Endothelial cell of umbilical vein (primary cell): ENCODE measurements around the gene TTC33. TPM values are rescaled to one million over a fixed set of nuclear protein-coding genes. Genes with fewer than 3 reads are reported as not detected.
"Not testable (repeated sequence)": the region's sequence is repeated elsewhere in the genome, so short reads cannot be mapped to it uniquely, and the experiment has no call there.

Experiments
- BruUV-seq: library from RNA; stranded (reverse); fragments of 400-500 nt; replicated peaks from 2 replicates; lab custom pipeline; 2021; lab: Mats Ljungman, UMichigan
- CTCF ChIA-PET: fragments of 300-600, 350-600 bp; sonication (Branson Sonifier 250); formaldehyde crosslinking; loops from one replicate; lab custom pipeline; 2021; ENCODE audit warnings: antibody characterized with exemption, inconsistent platforms; lab: Charles Lee
- POLR2A ChIA-PET: fragments of 300-600, 350-600 bp; sonication (Branson Sonifier 250); formaldehyde crosslinking; loops from one replicate; lab custom pipeline; 2021; ENCODE audit warnings: antibody characterized with exemption, inconsistent platforms; lab: Charles Lee
- DNase-seq: peaks from one replicate; pipeline ENCODE4 v3.0.0-alpha.2; 2011; ENCODE audit warnings: low read depth, low spot score
- FAIRE-seq: peaks from 2 replicates; lab custom pipeline; 2011; peaks lifted over from hg19 to GRCh38; lab: Jason Lieb, UNC
- H2AFZ ChIP-seq: 2 replicates; pipeline ENCODE4 v1.6.0; 2012; ENCODE audit warnings: low read depth, low read length, control low read depth, inconsistent platforms
- H3K27ac ChIP-seq: 2 replicates; pipeline ENCODE4 v1.5.1; 2011; ENCODE audit warnings: low read depth, mild to moderate bottlenecking, control low read depth, low read length, moderate library complexity; ENCODE audit not compliant: insufficient read depth
- H3K27me3 ChIP-seq, 2 experiments: 2 replicates each; pipeline versions ENCODE4 v1.6.0 to v1.6.1; 2011; ENCODE audit warnings: low read length in 2 of 2, mixed read lengths in 1 of 2; ENCODE audit not compliant: control insufficient read depth in 2 of 2, insufficient read depth in 2 of 2
- H3K36me3 ChIP-seq, 2 experiments: 2 replicates in 1 of 2; 3 replicates in 1 of 2; pipeline ENCODE4 v1.5.1; 2011; ENCODE audit warnings: low read length in 2 of 2, mild to moderate bottlenecking in 1 of 2, moderate library complexity in 1 of 2; ENCODE audit not compliant: control insufficient read depth in 2 of 2, insufficient read depth in 2 of 2; ENCODE audit errors: extremely low read depth in 1 of 2
- H3K4me1 ChIP-seq: 3 replicates; pipeline ENCODE4 v1.5.1; 2011; ENCODE audit warnings: mild to moderate bottlenecking, low read length; ENCODE audit not compliant: control insufficient read depth, insufficient read depth; ENCODE audit errors: extremely low read depth
- H3K4me2 ChIP-seq: 2 replicates; pipeline ENCODE4 v1.6.1; 2011; ENCODE audit warnings: low read length, control low read depth, mixed read lengths; ENCODE audit not compliant: insufficient read depth
- H3K4me3 ChIP-seq, 3 experiments: fragments of 200-600 bp in 1 of 3; sonication (generic), shearing (Covaris generic) in 1 of 3; replicated peaks in 1 of 3; 2 replicates each; pipeline ENCODE4 v1.5.1; 2011 to 2016; ENCODE audit warnings: control low read depth in 3 of 3, low read length in 3 of 3, mild to moderate bottlenecking in 2 of 3, inconsistent platforms in 1 of 3, low read depth in 1 of 3, moderate library complexity in 1 of 3; ENCODE audit not compliant: insufficient read depth in 1 of 3
- H3K79me2 ChIP-seq: 2 replicates; pipeline ENCODE4 v1.6.0; 2012; ENCODE audit warnings: low read length, inconsistent platforms; ENCODE audit not compliant: control insufficient read depth, insufficient read depth
- H3K9ac ChIP-seq: replicated peaks from 2 replicates; pipeline ENCODE3; 2011; ENCODE audit warnings: low read length, control low read depth; ENCODE audit not compliant: insufficient read depth; ENCODE audit errors: extremely low read depth
- H3K9me1 ChIP-seq: replicated peaks from 3 replicates; pipeline ENCODE4 v1.6.0; 2011; ENCODE audit warnings: mild to moderate bottlenecking, low read length; ENCODE audit not compliant: control insufficient read depth, insufficient read depth; ENCODE audit errors: extremely low read depth
- H3K9me3 ChIP-seq: replicated peaks from 2 replicates; pipeline ENCODE4 v1.5.1; 2012; ENCODE audit warnings: low read length, inconsistent platforms; ENCODE audit not compliant: control insufficient read depth, insufficient read depth
- H4K20me1 ChIP-seq: replicated peaks from 2 replicates; pipeline ENCODE3; 2011; ENCODE audit warnings: mild to moderate bottlenecking, low read length; ENCODE audit not compliant: control insufficient read depth, insufficient read depth; ENCODE audit errors: extremely low read depth
- EZH2 ChIP-seq: IDR thresholded peaks from 2 replicates; pipeline ENCODE4 v1.6.1; 2012; ENCODE audit warnings: borderline replicate concordance, low read depth, mild to moderate bottlenecking, moderate library complexity, low read length, inconsistent platforms; ENCODE audit not compliant: severe bottlenecking
- FOS ChIP-seq: IDR thresholded peaks from 2 replicates; pipeline ENCODE4 v1.6.1; 2011; ENCODE audit warnings: mild to moderate bottlenecking, low read length, moderate library complexity, borderline replicate concordance; ENCODE audit not compliant: insufficient read depth
- GATA2 ChIP-seq: IDR thresholded peaks from 2 replicates; pipeline ENCODE4 v1.7.0; 2011; ENCODE audit warnings: low read depth, mild to moderate bottlenecking, moderate library complexity, mixed read lengths, low read length; ENCODE audit not compliant: insufficient read length, insufficient read depth
- JUN ChIP-seq: IDR thresholded peaks from 2 replicates; pipeline ENCODE4 v1.6.1; 2011; ENCODE audit warnings: borderline replicate concordance, low read depth; ENCODE audit not compliant: insufficient read length, insufficient read depth
- POLR2A ChIP-seq: IDR thresholded peaks from 2 replicates; pipeline ENCODE4 v1.6.1; 2012; ENCODE audit warnings: low read depth, mild to moderate bottlenecking, control low read depth, low read length
- POLR2AphosphoS5 ChIP-seq: IDR thresholded peaks from 2 replicates; pipeline ENCODE4 v1.6.1; 2012; ENCODE audit warnings: low read depth, mild to moderate bottlenecking, control low read depth, low read length, moderate library complexity; ENCODE audit not compliant: insufficient read depth
- dilution Hi-C: fragments of 300-500 bp; cut with MboI; formaldehyde crosslinking; loops from one replicate; pipeline ENCODE4 v1.15.0; 2019; ENCODE audit warnings: low sequenced_read_pairs; ENCODE audit not compliant: extremely low pct_ligation_motif_present
- intact Hi-C: fragments of 100-400 bp; cut with micrococcal nuclease; formaldehyde crosslinking; loops from one replicate; pipeline ENCODE4 v1.10.0; 2022
- polyA plus RNA-seq, 4 experiments: library from polyadenylated mRNA; depleted of rRNA in 3 of 4; stranded (reverse) in 3 of 4; unstranded in 1 of 4; fragments of >200 nt; gene quantifications; 2 replicates each; pipeline versions ENCODE4 v1.2.1 to v1.2.3, GENCODE V29; 2011 to 2012; ENCODE audit warnings: missing spikeins in 1 of 4
- total RNA-seq: library from RNA; stranded (reverse); gene quantifications from 2 replicates; pipeline ENCODE4 v1.2.3, GENCODE V29; 2021
- TF ChIP-seq, protein P1 (sequence below), 2 donors: IDR thresholded peaks; 1 replicate in 1 of 2; 2 replicates in 1 of 2; pipeline ENCODE4 v1.5.1; 2011; ENCODE audit warnings: low read length in 2 of 2, mild to moderate bottlenecking in 2 of 2, moderate library complexity in 2 of 2, control low read depth in 1 of 2, inconsistent platforms in 1 of 2, low read depth in 1 of 2; ENCODE audit not compliant: insufficient read depth in 1 of 2; ENCODE audit errors: extremely low read depth in 1 of 2
- TF ChIP-seq, protein P2 (sequence below): IDR thresholded peaks from 2 replicates; pipeline ENCODE4 v1.6.1; 2011; ENCODE audit not compliant: insufficient read depth, insufficient read length

The TTC33 gene
- total and polyA plus RNA-seq, 2 donors (not counting 3 experiments of a cell fraction or from before 2014, with no cell fraction given): 2.2 to 11.7 TPM

DNA sequence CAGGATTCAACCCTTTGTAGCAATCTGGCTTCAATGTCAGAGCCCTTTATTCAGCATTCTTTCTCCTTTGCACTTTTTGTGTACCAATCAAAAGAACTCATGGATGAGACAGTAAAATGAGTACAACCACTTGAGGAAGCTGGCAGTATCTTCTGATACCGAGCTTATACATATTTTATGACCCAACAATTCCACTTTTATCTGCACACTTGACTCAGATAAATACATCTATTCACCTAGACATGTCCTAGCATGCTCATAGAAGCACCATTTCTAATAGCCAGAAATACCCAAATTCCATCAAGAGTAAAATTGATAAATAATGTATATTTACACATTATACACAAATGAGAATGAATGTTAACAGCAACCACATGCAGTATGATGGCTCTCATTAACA is 187.2 kb downstream of the TTC33 start:
- ChIA-PET POLR2A (no interaction called here), CTCF (interaction anchor here (1.6 kb wide), 1 partner anchor 12 kb away, joined by 4 read pairs; no protein-coding TSS in a partner anchor)
- no peak overlapping the region for H2AFZ ChIP-seq
- DNase-seq (no peak), FAIRE-seq (no peak)
- H3K9me1 ChIP-seq: no peaks in the 10 kb centered on the region
- no peak for TF ChIP-seq POLR2AphosphoS5
- TF ChIP-seq GATA2: no peak
- TF ChIP-seq EZH2: no peak
- TF ChIP-seq JUN: no peak
- TF ChIP-seq, protein P1, sequence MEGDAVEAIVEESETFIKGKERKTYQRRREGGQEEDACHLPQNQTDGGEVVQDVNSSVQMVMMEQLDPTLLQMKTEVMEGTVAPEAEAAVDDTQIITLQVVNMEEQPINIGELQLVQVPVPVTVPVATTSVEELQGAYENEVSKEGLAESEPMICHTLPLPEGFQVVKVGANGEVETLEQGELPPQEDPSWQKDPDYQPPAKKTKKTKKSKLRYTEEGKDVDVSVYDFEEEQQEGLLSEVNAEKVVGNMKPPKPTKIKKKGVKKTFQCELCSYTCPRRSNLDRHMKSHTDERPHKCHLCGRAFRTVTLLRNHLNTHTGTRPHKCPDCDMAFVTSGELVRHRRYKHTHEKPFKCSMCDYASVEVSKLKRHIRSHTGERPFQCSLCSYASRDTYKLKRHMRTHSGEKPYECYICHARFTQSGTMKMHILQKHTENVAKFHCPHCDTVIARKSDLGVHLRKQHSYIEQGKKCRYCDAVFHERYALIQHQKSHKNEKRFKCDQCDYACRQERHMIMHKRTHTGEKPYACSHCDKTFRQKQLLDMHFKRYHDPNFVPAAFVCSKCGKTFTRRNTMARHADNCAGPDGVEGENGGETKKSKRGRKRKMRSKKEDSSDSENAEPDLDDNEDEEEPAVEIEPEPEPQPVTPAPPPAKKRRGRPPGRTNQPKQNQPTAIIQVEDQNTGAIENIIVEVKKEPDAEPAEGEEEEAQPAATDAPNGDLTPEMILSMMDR (IDR thresholded peaks at IDR 0.05; ENCODE audit: extremely low read depth in 1 of 2, insufficient read depth in 1 of 2, low read depth in 1 of 2, low read length in 2 of 2): no peak
- TF ChIP-seq FOS: no peak
- no peak for TF ChIP-seq POLR2A
- TF ChIP-seq, protein P2, sequence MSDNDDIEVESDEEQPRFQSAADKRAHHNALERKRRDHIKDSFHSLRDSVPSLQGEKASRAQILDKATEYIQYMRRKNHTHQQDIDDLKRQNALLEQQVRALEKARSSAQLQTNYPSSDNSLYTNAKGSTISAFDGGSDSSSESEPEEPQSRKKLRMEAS: no peak
- H3K9me3 ChIP-seq: no peaks in the 10 kb centered on the region
- no peak overlapping the region for H3K4me3 ChIP-seq
- no peak overlapping the region for H3K9ac ChIP-seq
- no peak overlapping the region for H3K27ac ChIP-seq
- no peaks in the 10 kb centered on the region for H3K27me3 ChIP-seq
- intact Hi-C loops: no loop called here
- H4K20me1 ChIP-seq: no peaks in the 10 kb centered on the region
- BruUV-seq: no TSS peak
- dilution Hi-C loops: no loop called here
- no peaks in the 10 kb centered on the region for H3K36me3 ChIP-seq
- no peak overlapping the region for H3K4me2 ChIP-seq
- H3K4me1 ChIP-seq: peaks cover 18% of the 10 kb centered on the region
- no peaks in the 10 kb centered on the region for H3K79me2 ChIP-seq

DNA sequence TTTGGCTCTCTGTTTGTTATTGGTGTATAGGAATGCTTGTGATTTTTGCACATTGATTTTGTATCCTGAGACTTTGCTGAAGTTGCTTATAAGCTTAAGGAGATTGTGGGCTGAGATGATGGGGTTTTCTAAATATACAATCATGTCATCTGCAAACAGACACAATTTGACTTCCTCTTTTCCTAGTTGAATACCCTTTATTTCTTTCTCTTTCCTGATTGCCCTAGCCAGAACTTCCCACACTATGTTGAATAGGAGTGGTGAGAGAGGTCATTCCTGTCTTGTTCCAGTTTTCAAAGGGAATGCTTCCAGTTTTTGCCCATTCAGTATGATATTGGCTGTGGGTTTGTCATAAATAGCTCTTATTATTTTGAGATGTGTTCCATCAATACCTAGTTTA is 192.6 kb downstream of the TTC33 start:
- H3K9me1 ChIP-seq, CTCF ChIA-PET, H3K36me3 ChIP-seq, H3K4me2 ChIP-seq, dilution Hi-C loops, H3K79me2 ChIP-seq, H3K27ac ChIP-seq, H3K9ac ChIP-seq, BruUV-seq, H3K9me3 ChIP-seq, H3K27me3 ChIP-seq, H3K4me1 ChIP-seq, H4K20me1 ChIP-seq, intact Hi-C loops, DNase-seq, H2AFZ ChIP-seq, H3K4me3 ChIP-seq, POLR2A ChIA-PET, FAIRE-seq: not testable (repeated sequence)
